K562 treated with DMSO at 1 percent for 24 hours (cell line): Measurements from ENCODE around the gene DGLUCY. TPM values are rescaled to one million over a fixed set of nuclear protein-coding genes. Genes with fewer than 3 reads are reported as not detected.

ENCODE experiments used
- total RNA-seq: library from RNA; unstranded; fragments of 300-600 nt; gene quantifications from 2 replicates; pipeline ENCODE4 v1.2.3, GENCODE V29; 2022; ENCODE audit warnings: low read depth; ENCODE audit not compliant: insufficient read depth

Gene DGLUCY
- total RNA-seq: 12.2 and 21.7 TPM in 2 replicates

GRCh38 chr14:91113829-91114078 lies at the start of gene DGLUCY:
Gene DGLUCY, plus strand, starts transcription at chr14:91114073. Its CDS starts 46,222 bp downstream, at chr14:91160295.

GRCh38 chr14:91244501-91244901 lies 130.6 kb downstream of the DGLUCY start, which contains the start of gene GPR68:
Gene GPR68, minus strand, starts transcription at chr14:91244704. Its CDS starts 9,654 bp downstream, at chr14:91235050.

Other genes starting within 250 kb of the DGLUCY start
- 3.8 and 4.4 TPM in 2 replicates for gene RPS6KA5, start 53.4 kb upstream of the DGLUCY start, total RNA-seq
- 6.4 and 6.8 TPM in 2 replicates for gene GPR68, start 130.6 kb downstream of the DGLUCY start, total RNA-seq